HG03457 (cell line): ENCODE results near the gene UBE2N.

ENCODE experiments used
- ATAC-seq: cut with Tn5 transposase; IDR thresholded peaks from one replicate; pipeline ENCODE4 v1.9.1; 2021; ENCODE audit warnings: moderate number of reproducible peaks; ENCODE audit not compliant: unreplicated experiment

UBE2N gene

GRCh38 chr12:93361151-93361919 lies 80.4 kb downstream of the UBE2N start:
- no peak for ATAC-seq

- no peak for ATAC-seq
These were observed 81.1 kb downstream of the UBE2N start for GRCh38 chr12:93360688-93361087.

GRCh38 chr12:93358821-93359220 lies 82.9 kb downstream of the UBE2N start:
- ATAC-seq = no peak

GRCh38 chr12:93358058-93358457 lies 83.7 kb downstream of the UBE2N start:
- ATAC-seq = no peak

GRCh38 chr12:93356214-93356613 lies 85.5 kb downstream of the UBE2N start:
- no peak for ATAC-seq
